Kidney epithelial cell (primary cell): ENCODE data around the gene GNG3. TPM values are rescaled to one million over a fixed set of nuclear protein-coding genes. Genes with fewer than 3 reads are reported as not detected.
"Not testable (repeated sequence)": the region's sequence is repeated elsewhere in the genome, so short reads cannot be mapped to it uniquely, and the experiment has no call there.

ENCODE experiments used
- DNase-seq: peaks from one replicate; pipeline ENCODE4 v3.0.0-alpha.2; 2010; ENCODE audit warnings: low read depth
- H3K27me3 ChIP-seq: 2 replicates; pipeline ENCODE4 v1.6.0; 2011; ENCODE audit warnings: low read length; ENCODE audit not compliant: control insufficient read depth, insufficient read depth
- H3K36me3 ChIP-seq: 2 replicates; pipeline ENCODE4 v1.5.1; 2011; ENCODE audit warnings: low read length; ENCODE audit not compliant: control insufficient read depth, insufficient read depth
- H3K4me3 ChIP-seq: 2 replicates; pipeline ENCODE4 v1.5.1; 2011; ENCODE audit warnings: low read depth, mild to moderate bottlenecking, control low read depth, low read length
- total RNA-seq: library from RNA; depleted of rRNA; stranded (reverse); fragments of >200 nt; gene quantifications from 2 replicates; pipeline ENCODE4 v1.2.3, GENCODE V29; 2015
- TF ChIP-seq, protein P1 (sequence below): IDR thresholded peaks from 2 replicates; pipeline ENCODE4 v1.5.1; 2011; ENCODE audit warnings: mild to moderate bottlenecking, moderate library complexity, low read length, control low read depth, inconsistent platforms; ENCODE audit not compliant: insufficient read depth, poor library complexity, severe bottlenecking

GNG3 gene
- total RNA-seq, 1 donor from 2014 or later: not detected

DNA sequence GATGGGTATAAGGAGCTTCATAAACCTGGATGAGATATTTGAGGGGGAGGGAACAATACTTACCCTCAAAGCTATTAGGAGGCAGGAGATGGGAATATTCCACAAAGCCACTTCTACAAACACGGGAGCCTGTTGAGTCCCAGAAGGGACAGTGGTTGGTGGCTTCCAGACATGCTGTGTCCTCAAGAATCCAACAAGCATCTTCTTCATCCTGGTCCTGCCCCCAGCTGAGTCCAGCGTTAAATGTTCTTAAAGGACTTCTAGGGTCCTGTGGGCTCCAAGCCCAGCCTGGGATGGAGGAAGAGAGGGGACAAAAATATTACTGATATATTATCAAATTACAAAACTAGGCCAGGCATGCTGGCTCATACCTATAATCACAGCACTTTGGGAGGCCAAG lies 40.0 kb upstream of the GNG3 start:
- TF ChIP-seq, protein P1, sequence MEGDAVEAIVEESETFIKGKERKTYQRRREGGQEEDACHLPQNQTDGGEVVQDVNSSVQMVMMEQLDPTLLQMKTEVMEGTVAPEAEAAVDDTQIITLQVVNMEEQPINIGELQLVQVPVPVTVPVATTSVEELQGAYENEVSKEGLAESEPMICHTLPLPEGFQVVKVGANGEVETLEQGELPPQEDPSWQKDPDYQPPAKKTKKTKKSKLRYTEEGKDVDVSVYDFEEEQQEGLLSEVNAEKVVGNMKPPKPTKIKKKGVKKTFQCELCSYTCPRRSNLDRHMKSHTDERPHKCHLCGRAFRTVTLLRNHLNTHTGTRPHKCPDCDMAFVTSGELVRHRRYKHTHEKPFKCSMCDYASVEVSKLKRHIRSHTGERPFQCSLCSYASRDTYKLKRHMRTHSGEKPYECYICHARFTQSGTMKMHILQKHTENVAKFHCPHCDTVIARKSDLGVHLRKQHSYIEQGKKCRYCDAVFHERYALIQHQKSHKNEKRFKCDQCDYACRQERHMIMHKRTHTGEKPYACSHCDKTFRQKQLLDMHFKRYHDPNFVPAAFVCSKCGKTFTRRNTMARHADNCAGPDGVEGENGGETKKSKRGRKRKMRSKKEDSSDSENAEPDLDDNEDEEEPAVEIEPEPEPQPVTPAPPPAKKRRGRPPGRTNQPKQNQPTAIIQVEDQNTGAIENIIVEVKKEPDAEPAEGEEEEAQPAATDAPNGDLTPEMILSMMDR: no peak
- H3K4me3 ChIP-seq: no peak overlapping the region
- peaks cover 1% of the 10 kb centered on the region for H3K36me3 ChIP-seq
- DNase-seq: no peak
- no peaks in the 10 kb centered on the region for H3K27me3 ChIP-seq

DNA sequence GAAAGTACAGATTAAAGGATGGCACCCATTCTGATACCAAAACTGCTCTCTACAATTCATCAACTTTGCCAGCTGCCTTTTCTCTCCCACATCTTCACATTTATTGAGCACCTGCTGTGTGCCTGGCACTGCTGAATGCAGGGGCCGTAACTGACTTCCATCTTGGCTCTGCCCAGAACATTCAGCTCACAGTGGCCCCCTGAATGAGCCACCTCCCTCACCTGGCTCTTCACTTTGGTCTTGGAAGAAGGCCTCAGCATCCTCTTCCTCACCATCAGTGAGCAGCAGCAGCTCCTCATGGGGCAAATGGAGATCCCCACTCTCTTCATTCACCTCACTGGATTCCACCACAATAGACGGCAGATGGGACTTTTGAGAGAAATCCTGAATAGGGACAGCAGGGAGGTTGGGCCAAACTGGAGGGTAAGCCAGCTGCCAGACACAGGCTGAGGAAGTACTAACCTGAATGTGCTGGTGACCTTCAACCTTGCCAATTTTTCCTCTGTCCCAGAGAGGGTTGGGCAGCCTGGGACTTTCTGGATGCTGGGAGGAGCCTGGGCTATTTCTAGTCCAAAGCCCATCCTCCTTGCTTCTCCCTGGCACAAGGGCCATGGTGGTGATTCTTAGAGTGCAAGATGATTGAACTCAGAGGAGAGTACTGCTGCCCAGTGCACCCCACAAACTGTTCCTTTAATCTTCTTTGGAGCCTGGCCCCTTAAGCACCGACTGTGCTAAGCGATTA lies 37.9 kb upstream of the GNG3 start:
- no peak overlapping the region for H3K4me3 ChIP-seq
- TF ChIP-seq, protein P1: no peak
- no peaks in the 10 kb centered on the region for H3K27me3 ChIP-seq
- no peaks in the 10 kb centered on the region for H3K36me3 ChIP-seq
- DNase-seq: no peak

- no peaks in the 10 kb centered on the region for H3K27me3 ChIP-seq
- peak overlapping the region; percentile 92 for H3K4me3 ChIP-seq
- no peaks in the 10 kb centered on the region for H3K36me3 ChIP-seq
- TF ChIP-seq, protein P1: no peak
- no peak for DNase-seq
These were observed 36.3 kb upstream of the GNG3 start for GRCh38 chr11:62671236-62671607.

- Histone ChIP-seq H3K4me3 (peak within 1 kb of the TSS; percentile 92), H3K27me3 (no peaks in the 10 kb centered on the region), H3K36me3 (no peaks in the 10 kb centered on the region)
- DNase-seq: no peak
- TF ChIP-seq, protein P1: no peak
These were observed 35.7 kb upstream of the GNG3 start, which contains the start of the genes LBHD1 and UQCC3 for GRCh38 chr11:62671608-62672389. TSS of gene LBHD1 (minus strand) at chr11:62672267. CDS start at chr11:62670031, 2,236 bp downstream. TSS of gene UQCC3 (plus strand) at chr11:62671673. CDS start at chr11:62671746, 73 bp downstream.

DNA sequence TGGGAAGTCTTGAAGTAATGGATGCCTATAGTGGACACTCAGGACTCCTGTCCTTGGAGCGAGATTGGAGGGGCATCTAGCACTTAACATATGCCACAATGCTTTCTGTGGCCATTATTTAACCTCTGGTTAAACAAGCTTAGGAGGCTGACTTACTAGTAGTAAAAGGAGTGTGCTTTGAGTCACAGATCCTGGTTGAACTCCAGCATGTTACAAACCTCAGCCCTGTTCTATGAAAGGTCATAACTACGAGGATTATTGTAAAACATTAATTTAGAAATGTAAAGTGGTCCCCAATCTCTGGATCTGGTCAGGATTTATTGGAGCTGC lies 34.3 kb upstream of the GNG3 start:
- no peak for DNase-seq
- H3K27me3 ChIP-seq: no peaks in the 10 kb centered on the region
- no peak overlapping the region for H3K4me3 ChIP-seq
- H3K36me3 ChIP-seq: peaks cover 3% of the 10 kb centered on the region
- TF ChIP-seq, protein P1: no peak

DNA sequence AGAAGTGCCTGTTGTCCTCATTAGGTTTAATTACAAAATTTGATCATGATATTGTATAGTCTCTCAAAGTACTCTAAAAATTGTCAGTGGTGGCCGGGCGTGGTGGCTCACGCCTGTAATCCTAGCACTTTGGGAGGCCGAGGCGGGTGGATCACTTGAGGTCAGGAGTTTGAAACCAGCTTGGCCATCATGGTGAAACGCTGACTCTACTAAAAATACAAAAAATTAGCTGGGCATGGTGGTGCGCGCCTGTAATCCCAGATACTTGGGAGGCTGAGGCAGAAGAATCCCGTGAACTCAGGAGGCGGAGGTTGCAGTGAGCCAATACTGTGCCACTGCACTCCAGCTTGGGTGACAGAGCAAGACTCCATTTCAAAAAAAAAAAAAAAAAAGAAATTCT lies 32.1 kb upstream of the GNG3 start:
- H3K27me3 ChIP-seq, H3K4me3 ChIP-seq, DNase-seq, H3K36me3 ChIP-seq: not testable (repeated sequence)
